Endothelial cell of umbilical vein (primary cell): Measurements from ENCODE around the gene IPO9.

ENCODE experiments used
- CTCF ChIP-seq, 2 donors: IDR thresholded peaks; 1 replicate in 1 of 2; 2 replicates in 1 of 2; pipeline ENCODE4 v1.5.1; 2011; ENCODE audit warnings: low read length in 2 of 2, mild to moderate bottlenecking in 2 of 2, moderate library complexity in 2 of 2, control low read depth in 1 of 2, inconsistent platforms in 1 of 2, low read depth in 1 of 2; ENCODE audit not compliant: insufficient read depth in 1 of 2; ENCODE audit errors: extremely low read depth in 1 of 2
- EZH2 ChIP-seq: IDR thresholded peaks from 2 replicates; pipeline ENCODE4 v1.6.1; 2012; ENCODE audit warnings: borderline replicate concordance, low read depth, mild to moderate bottlenecking, moderate library complexity, low read length, inconsistent platforms; ENCODE audit not compliant: severe bottlenecking
- POLR2AphosphoS5 ChIP-seq: IDR thresholded peaks from 2 replicates; pipeline ENCODE4 v1.6.1; 2012; ENCODE audit warnings: low read depth, mild to moderate bottlenecking, control low read depth, low read length, moderate library complexity; ENCODE audit not compliant: insufficient read depth

- TF ChIP-seq EZH2: no peak
- no peak for TF ChIP-seq CTCF (IDR thresholded peaks at IDR 0.05; ENCODE audit: extremely low read depth in 1 of 2, insufficient read depth in 1 of 2, low read depth in 1 of 2, low read length in 2 of 2)
- no peak for TF ChIP-seq POLR2AphosphoS5
Observed at GRCh38 chr1:201900476-201900875, 71.5 kb downstream of the IPO9 start.
